HL-60 (cell line): ENCODE results near the gene MPP2.

ENCODE experiments used
- DNase-seq, 2 experiments: peaks; one replicate each; pipeline ENCODE4 v3.0.0-alpha.2; 2010 to 2020; ENCODE audit warnings: low read depth in 1 of 2, low spot score in 1 of 2
- H3K27ac ChIP-seq: fragments of 250-450 bp; sonication (Bioruptor Pico); replicated peaks from 2 replicates; pipeline ENCODE4 v1.5.1; 2020; ENCODE audit warnings: mild to moderate bottlenecking, moderate library complexity
- H3K27me3 ChIP-seq: fragments of 250-450 bp; sonication (Bioruptor Pico); 2 replicates; pipeline ENCODE4 v1.5.1; 2021; ENCODE audit warnings: mild to moderate bottlenecking, moderate library complexity; ENCODE audit not compliant: insufficient read depth, poor library complexity, severe bottlenecking
- H3K4me3 ChIP-seq: replicated peaks from 2 replicates; pipeline ENCODE4 v1.5.1; 2011; ENCODE audit warnings: mild to moderate bottlenecking, control low read depth, low read length; ENCODE audit not compliant: insufficient read depth
- CTCF ChIP-seq: IDR thresholded peaks from one replicate; pipeline ENCODE4 v1.5.1; 2011; ENCODE audit warnings: low read length, control low read depth, inconsistent platforms; ENCODE audit not compliant: insufficient read depth
- GABPA ChIP-seq: IDR thresholded peaks from 2 replicates; pipeline ENCODE4 v1.6.1; 2012; ENCODE audit warnings: low read depth
- POLR2AphosphoS5 ChIP-seq: IDR thresholded peaks from 2 replicates; pipeline ENCODE4 v1.6.1; 2012; ENCODE audit warnings: low read depth
- REST ChIP-seq: IDR thresholded peaks from 2 replicates; pipeline ENCODE4 v1.6.1; 2012; ENCODE audit warnings: low read depth; ENCODE audit not compliant: insufficient replicate concordance
- SPI1 ChIP-seq: IDR thresholded peaks from 2 replicates; pipeline ENCODE4 v1.6.1; 2012; ENCODE audit warnings: low read depth, mild to moderate bottlenecking, borderline replicate concordance

MPP2 gene

GRCh38 chr17:43891851-43892646, 15.3 kb downstream of the MPP2 start:
- no peak for TF ChIP-seq GABPA
- TF ChIP-seq REST, result no peak
- no peak for TF ChIP-seq POLR2AphosphoS5
- TF ChIP-seq CTCF, result no peak
- TF ChIP-seq SPI1, result no peak
- H3K4me3 ChIP-seq, result no peak overlapping the region
- DNase-seq, result no peak
- H3K27me3 ChIP-seq, result peaks cover 2% of the 10 kb centered on the region
- H3K27ac ChIP-seq, result no peak overlapping the region

- DNase-seq, result no peak
- H3K27me3 ChIP-seq, result peaks cover 2% of the 10 kb centered on the region
- no peak overlapping the region for H3K27ac ChIP-seq
- no peak for TF ChIP-seq CTCF
- no peak for TF ChIP-seq GABPA
- no peak for TF ChIP-seq REST
- no peak for TF ChIP-seq SPI1
- no peak for TF ChIP-seq POLR2AphosphoS5
- H3K4me3 ChIP-seq, result no peak overlapping the region
Measured at GRCh38 chr17:43890240-43890639, 17.1 kb downstream of the MPP2 start.

GRCh38 chr17:43888548-43888947, 18.8 kb downstream of the MPP2 start:
- no peak overlapping the region for H3K4me3 ChIP-seq
- TF ChIP-seq SPI1, result no peak
- TF ChIP-seq REST, result no peak
- TF ChIP-seq GABPA, result no peak
- no peak for TF ChIP-seq POLR2AphosphoS5
- TF ChIP-seq CTCF, result no peak
- no peak for DNase-seq
- peaks cover 2% of the 10 kb centered on the region for H3K27me3 ChIP-seq
- no peak overlapping the region for H3K27ac ChIP-seq
